GM19324 (cell line): ENCODE measurements around the gene ELMO3.

Experiments
- ATAC-seq: cut with Tn5 transposase; IDR thresholded peaks from one replicate; pipeline ENCODE4 v1.9.1; 2021; ENCODE audit warnings: mild to moderate bottlenecking, moderate library complexity; ENCODE audit not compliant: unreplicated experiment, low FRiP score

Gene ELMO3

GRCh38 chr16:67199011-67199807 is at the start of gene ELMO3:
TSS of gene ELMO3 (plus strand) at chr16:67199131. CDS start at chr16:67199327, 196 bp downstream.
- ATAC-seq: no peak

- no peak for ATAC-seq
Measured at GRCh38 chr16:67149276-67150046, 49.5 kb upstream of the ELMO3 start.

- peak; percentile 24 for ATAC-seq
Measured at GRCh38 chr16:67150047-67150832, 48.7 kb upstream of the ELMO3 start.

- peak; percentile 35 for ATAC-seq
Measured at GRCh38 chr16:67150833-67151396, 48.0 kb upstream of the ELMO3 start, which contains the start of gene B3GNT9. TSS of gene B3GNT9 (minus strand) at chr16:67150998. CDS start at chr16:67150485, 513 bp downstream.

- no peak for ATAC-seq
Measured at GRCh38 chr16:67151431-67152097, 47.4 kb upstream of the ELMO3 start.

GRCh38 chr16:67154578-67155294 is 44.2 kb upstream of the ELMO3 start:
- ATAC-seq: no peak

GRCh38 chr16:67155295-67156142 is 43.4 kb upstream of the ELMO3 start:
- no peak for ATAC-seq

- no peak for ATAC-seq
Measured at GRCh38 chr16:67156143-67156844, 42.6 kb upstream of the ELMO3 start.

GRCh38 chr16:67157106-67157748 is 41.7 kb upstream of the ELMO3 start:
- ATAC-seq: no peak

- ATAC-seq: no peak
Measured at GRCh38 chr16:67157892-67158635, 40.9 kb upstream of the ELMO3 start.

GRCh38 chr16:67158637-67159600 is 40.0 kb upstream of the ELMO3 start:
- ATAC-seq: peak; percentile 36

GRCh38 chr16:67161595-67162058 is 37.3 kb upstream of the ELMO3 start:
- no peak for ATAC-seq

GRCh38 chr16:67162506-67163163 is 36.3 kb upstream of the ELMO3 start:
- ATAC-seq: no peak

GRCh38 chr16:67163164-67163998 is 35.5 kb upstream of the ELMO3 start:
- no peak for ATAC-seq
